Transverse colon (tissue), 4 donors: ENCODE measurements around the gene PDILT. TPM values are rescaled to one million over a fixed set of nuclear protein-coding genes. Genes with fewer than 3 reads are reported as not detected.
"Not testable (repeated sequence)": the region's sequence is repeated elsewhere in the genome, so short reads cannot be mapped to it uniquely, and the experiment has no call there.

Source experiments
- DNase-seq: peaks from one replicate; pipeline ENCODE4 v3.0.0-alpha.2; 2019
- H3K27ac ChIP-seq, 4 donors: fragments of 200-600 bp; sonication (generic); 2 replicates each; pipeline ENCODE4 v1.5.1; 2016 to 2018; ENCODE audit warnings: inconsistent platforms in 4 of 4
- H3K27me3 ChIP-seq: fragments of 200-600 bp; sonication (generic); 2 replicates; pipeline ENCODE4 v1.5.1; 2017; ENCODE audit warnings: inconsistent platforms
- H3K36me3 ChIP-seq, 4 donors: fragments of 200-600 bp; sonication (generic); 2 replicates each; pipeline ENCODE4 v1.5.1; 2017 to 2019; ENCODE audit warnings: inconsistent platforms in 4 of 4
- H3K4me1 ChIP-seq, 4 donors: fragments of 200-600 bp; sonication (generic); 2 replicates each; pipeline ENCODE4 v1.5.1; 2017 to 2020; ENCODE audit warnings: inconsistent platforms in 4 of 4
- H3K4me3 ChIP-seq, 4 donors: fragments of 200-600 bp; sonication (generic); 1 replicate in 1 of 4; 2 replicates in 3 of 4; pipeline versions ENCODE4 v1.5.1 to v1.6.1; 2017 to 2019; ENCODE audit warnings: inconsistent platforms in 4 of 4
- H3K9me3 ChIP-seq, 2 donors: fragments of 200-600 bp; sonication (generic); 2 replicates each; pipeline ENCODE4 v1.5.1; 2017 to 2019; ENCODE audit warnings: inconsistent platforms in 2 of 2
- EP300 ChIP-seq: sonication (generic); formaldehyde crosslinking; IDR thresholded peaks from one replicate; pipeline ENCODE4 v1.6.1; 2017; ENCODE audit warnings: antibody characterized with exemption, low read depth
- POLR2A ChIP-seq: fragments of 450-650 bp; IDR thresholded peaks from one replicate; pipeline ENCODE4 v1.6.1; 2016; ENCODE audit warnings: antibody characterized with exemption, mild to moderate bottlenecking, moderate library complexity
- POLR2AphosphoS5 ChIP-seq, 3 donors: sonication (generic); formaldehyde crosslinking; IDR thresholded peaks; one replicate each; pipeline ENCODE4 v1.6.1; 2016; ENCODE audit warnings: antibody characterized with exemption in 3 of 3
- WGBS, 2 donors: methylation state at CpG; one replicate each; pipeline ENCODE4 v1.1.5; 2018; ENCODE audit warnings: low coverage in 1 of 2; 5-methylcytosine and 5-hydroxymethylcytosine counted together
- in situ Hi-C, 4 donors: fragments of 200-750 bp; cut with MboI; loops; one replicate each; pipeline versions ENCODE4 v1.15.0 to v1.15.1; 2017; ENCODE audit warnings: low sequenced_read_pairs in 3 of 4, low pct_ligation_motif_present in 1 of 4, low pct_unique_long_range_greater_than_20kb in 1 of 4
- intact Hi-C: fragments of 100-400 bp; cut with DNase I; formaldehyde crosslinking; loops from one replicate; pipeline ENCODE4 v1.15.1; 2023; ENCODE audit warnings: low total_unique reads
- total RNA-seq, 4 donors: library from RNA; depleted of rRNA; stranded (reverse); fragments of >200 nt; gene quantifications; one replicate each; pipeline ENCODE4 v1.1.0, GENCODE V29; 2016
- TF ChIP-seq, protein P1 (sequence below), 5 experiments: fragments of 200-600 bp in 3 of 5; fragments of 450-650 bp in 2 of 5; sonication (generic) in 3 of 5; IDR thresholded peaks; 1 replicate in 2 of 5; 2 replicates in 3 of 5; pipeline ENCODE4 v1.5.1; 2016 to 2017; ENCODE audit warnings: antibody characterized with exemption in 5 of 5, inconsistent platforms in 3 of 5, mild to moderate bottlenecking in 2 of 5, moderate library complexity in 1 of 5

PDILT gene
- total RNA-seq, 4 donors from 2014 or later = not detected

GRCh38 chr16:20313741-20314140 is 90.8 kb downstream of the PDILT start:
- in situ Hi-C loops (no loop called here), intact Hi-C loops (no loop called here)
- no peak overlapping the region for H3K27ac ChIP-seq
- H3K9me3 ChIP-seq = no peaks in the 10 kb centered on the region
- H3K27me3 ChIP-seq = no peaks in the 10 kb centered on the region
- H3K36me3 ChIP-seq = no peaks in the 10 kb centered on the region
- WGBS, 2 donors = 60 to 94% methylated on average over 1 to 3 of the region's 3 CpGs
- H3K4me3 ChIP-seq = no peak overlapping the region
- TF ChIP-seq EP300 = no peak
- DNase-seq = no peak
- no peaks in the 10 kb centered on the region for H3K4me1 ChIP-seq

GRCh38 chr16:20312536-20313095 is 91.9 kb downstream of the PDILT start:
- H3K27me3 ChIP-seq, H3K36me3 ChIP-seq, H3K4me1 ChIP-seq, H3K4me3 ChIP-seq, H3K27ac ChIP-seq, intact Hi-C loops, in situ Hi-C loops, H3K9me3 ChIP-seq, DNase-seq: not testable (repeated sequence)
- WGBS, 2 donors = 88 to 100% methylated on average over 7 of the region's 7 CpGs

- in situ Hi-C loops (no loop called here), intact Hi-C loops (no loop called here)
- Histone ChIP-seq H3K27ac (no peak overlapping the region), H3K27me3 (no peaks in the 10 kb centered on the region), H3K4me3 (no peak overlapping the region), H3K9me3 (no peaks in the 10 kb centered on the region), H3K4me1 (no peaks in the 10 kb centered on the region), H3K36me3 (no peaks in the 10 kb centered on the region)
- TF ChIP-seq, protein P1, sequence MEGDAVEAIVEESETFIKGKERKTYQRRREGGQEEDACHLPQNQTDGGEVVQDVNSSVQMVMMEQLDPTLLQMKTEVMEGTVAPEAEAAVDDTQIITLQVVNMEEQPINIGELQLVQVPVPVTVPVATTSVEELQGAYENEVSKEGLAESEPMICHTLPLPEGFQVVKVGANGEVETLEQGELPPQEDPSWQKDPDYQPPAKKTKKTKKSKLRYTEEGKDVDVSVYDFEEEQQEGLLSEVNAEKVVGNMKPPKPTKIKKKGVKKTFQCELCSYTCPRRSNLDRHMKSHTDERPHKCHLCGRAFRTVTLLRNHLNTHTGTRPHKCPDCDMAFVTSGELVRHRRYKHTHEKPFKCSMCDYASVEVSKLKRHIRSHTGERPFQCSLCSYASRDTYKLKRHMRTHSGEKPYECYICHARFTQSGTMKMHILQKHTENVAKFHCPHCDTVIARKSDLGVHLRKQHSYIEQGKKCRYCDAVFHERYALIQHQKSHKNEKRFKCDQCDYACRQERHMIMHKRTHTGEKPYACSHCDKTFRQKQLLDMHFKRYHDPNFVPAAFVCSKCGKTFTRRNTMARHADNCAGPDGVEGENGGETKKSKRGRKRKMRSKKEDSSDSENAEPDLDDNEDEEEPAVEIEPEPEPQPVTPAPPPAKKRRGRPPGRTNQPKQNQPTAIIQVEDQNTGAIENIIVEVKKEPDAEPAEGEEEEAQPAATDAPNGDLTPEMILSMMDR (IDR thresholded peaks at IDR 0.05) = no peak
- TF ChIP-seq POLR2A (no peak), EP300 (no peak), POLR2AphosphoS5 (IDR thresholded peaks at IDR 0.05) (no peak)
- no peak for DNase-seq
- WGBS, 2 donors = 50 to 66% methylated on average over 1 to 2 of the region's 2 CpGs
Observed at GRCh38 chr16:20311548-20311947, 93.0 kb downstream of the PDILT start.

DNA sequence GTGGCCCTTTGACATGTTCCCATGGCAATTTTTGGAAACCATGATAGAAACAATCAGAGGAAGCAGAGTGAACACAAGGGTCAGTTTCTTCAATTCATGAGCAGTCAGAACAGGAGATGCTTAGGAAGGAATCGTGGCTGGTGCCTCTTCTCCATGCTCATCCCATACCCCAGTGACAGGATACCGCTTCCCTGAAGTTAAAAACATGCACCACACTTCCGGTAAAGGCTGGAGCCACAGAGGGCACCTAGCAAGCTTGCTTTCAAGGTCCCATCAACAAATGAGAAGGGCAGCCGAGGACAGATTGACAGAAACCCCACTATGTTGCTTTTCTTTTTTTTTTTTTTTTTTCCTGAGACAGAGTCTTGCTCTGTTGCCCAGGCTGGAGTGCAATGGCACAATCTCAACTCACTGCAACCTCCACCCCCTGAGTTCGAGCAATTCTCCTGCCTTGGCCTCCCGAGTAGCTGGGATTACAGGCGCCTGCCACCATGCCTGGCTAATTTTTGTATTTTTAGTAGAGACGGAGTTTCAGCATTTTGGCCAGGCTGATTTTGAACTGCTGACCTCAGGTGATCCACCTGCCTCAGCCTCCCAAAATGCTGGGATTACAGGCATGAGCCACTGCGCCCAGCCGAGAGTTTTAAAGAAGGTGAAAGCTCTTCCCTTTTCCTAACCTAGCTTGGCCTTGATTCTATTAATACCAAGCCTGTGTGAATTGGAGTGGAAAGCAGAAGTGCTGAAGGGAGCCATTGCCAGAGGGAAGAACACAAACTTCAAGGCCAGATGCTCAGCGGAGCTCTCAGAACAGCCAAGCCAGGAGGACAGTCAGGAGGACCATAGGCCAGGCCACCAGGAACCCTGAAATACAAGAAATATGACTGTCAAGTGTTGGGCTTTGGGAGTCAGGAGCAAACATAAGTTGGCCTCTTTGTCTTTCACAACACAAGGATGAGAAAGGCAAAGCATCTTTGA is 93.8 kb downstream of the PDILT start:
- 83 to 91% methylated on average over 6 to 11 of the region's 11 CpGs for WGBS, 2 donors
- no peak for DNase-seq
- Histone ChIP-seq H3K27ac (no peak overlapping the region), H3K9me3 (no peaks in the 10 kb centered on the region), H3K4me1 (no peaks in the 10 kb centered on the region), H3K36me3 (no peaks in the 10 kb centered on the region), H3K27me3 (no peaks in the 10 kb centered on the region), H3K4me3 (no peak overlapping the region)
- no peak for TF ChIP-seq EP300
- intact Hi-C loops = no loop called here
- in situ Hi-C loops = no loop called here

DNA sequence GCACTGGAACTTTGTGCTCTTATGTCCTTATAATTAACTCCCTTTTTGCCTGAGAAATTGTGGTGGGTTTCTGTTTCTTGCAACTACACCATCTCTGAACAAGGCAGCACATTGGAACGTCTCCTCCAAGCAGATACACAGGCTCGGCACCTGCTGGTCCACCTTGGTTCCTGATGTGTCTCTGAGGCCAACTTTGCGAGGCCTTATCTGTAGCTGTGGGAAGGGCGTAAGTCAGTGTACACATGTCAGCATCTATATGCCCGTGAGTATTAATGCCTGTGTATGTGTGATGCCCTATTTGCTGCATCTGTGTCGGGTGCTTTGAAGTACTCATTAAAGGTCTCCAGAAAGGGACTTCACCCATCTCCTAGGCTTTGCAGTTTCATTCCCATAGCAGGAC is 94.8 kb downstream of the PDILT start:
- Histone ChIP-seq H3K4me3 (no peak overlapping the region), H3K4me1 (no peaks in the 10 kb centered on the region), H3K9me3 (no peaks in the 10 kb centered on the region), H3K36me3 (no peaks in the 10 kb centered on the region), H3K27ac (no peak overlapping the region), H3K27me3 (no peaks in the 10 kb centered on the region)
- WGBS, 2 donors = 86 to 94% methylated on average over 3 to 6 of the region's 6 CpGs
- no peak for DNase-seq
- intact Hi-C loops = loop anchor here (10.0 kb wide), 1 partner anchor 405 kb away; no protein-coding TSS in a partner anchor
- in situ Hi-C loops = loop anchor here in 2 of 4 donors (10.0 kb wide), 1 partner anchor 405 kb away; no protein-coding TSS in a partner anchor
- TF ChIP-seq EP300 (no peak), POLR2A (no peak)
- TF ChIP-seq, protein P1 (IDR thresholded peaks at IDR 0.05) = no peak

Other genes with a start within 250 kb of the PDILT start
- gene GP2, start 77.2 kb downstream of the PDILT start, total RNA-seq = 1 to 10 TPM; 1.8 to 3.0 (median 2.8) TPM
- not detected for gene UMOD, start 52.0 kb downstream of the PDILT start, total RNA-seq
- gene ACSM5, start 4.8 kb upstream of the PDILT start, total RNA-seq = 1 to 10 TPM in 3 of 4 donors, not detected in 1; 1.3 to 2.3 (median 1.5) TPM
- gene ACSM2A, start 46.8 kb upstream of the PDILT start, total RNA-seq = not detected
- gene ACSM2B, start 171.6 kb upstream of the PDILT start, total RNA-seq = not detected